OCI-LY7 (cell line): ENCODE data around the gene CMIP. TPM values are rescaled to one million over a fixed set of nuclear protein-coding genes. Genes with fewer than 3 reads are reported as not detected.

Source experiments
- BruUV-seq: library from RNA; stranded (reverse); fragments of 400-500 nt; replicated peaks from 2 replicates; lab custom pipeline; 2021; lab: Mats Ljungman, UMichigan
- CTCF ChIA-PET: fragments of 300-600 bp; sonication (Branson Sonifier 250); formaldehyde crosslinking; loops from one replicate; lab custom pipeline; 2022; ENCODE audit warnings: antibody characterized with exemption; ENCODE audit not compliant: unreplicated experiment; lab: Charles Lee
- POLR2A ChIA-PET: fragments of 300-600 bp; sonication (Branson Sonifier 250); formaldehyde crosslinking; loops from one replicate; lab custom pipeline; 2022; ENCODE audit warnings: antibody characterized with exemption; lab: Charles Lee
- DNase-seq: peaks from one replicate; pipeline ENCODE4 v3.0.0-alpha.2; 2015; ENCODE audit warnings: low spot score
- H2AFZ ChIP-seq: fragments of 200-600 bp; sonication (generic), shearing (Covaris generic); 2 replicates; pipeline ENCODE4 v1.6.1; 2014; ENCODE audit warnings: mild to moderate bottlenecking, antibody characterized with exemption, low read length, moderate library complexity
- H3K27ac ChIP-seq: fragments of 200-600 bp; sonication (generic); 2 replicates; pipeline ENCODE4 v1.5.1; 2014; ENCODE audit warnings: mixed run types, low read depth, mild to moderate bottlenecking, moderate library complexity, low read length, inconsistent platforms; ENCODE audit not compliant: poor library complexity, severe bottlenecking
- H3K36me3 ChIP-seq: fragments of 200-600 bp; sonication (generic); 2 replicates; pipeline ENCODE4 v1.6.1; 2014; ENCODE audit warnings: mild to moderate bottlenecking, antibody characterized with exemption, low read length, moderate library complexity, mixed read lengths; ENCODE audit not compliant: insufficient read depth
- H3K4me1 ChIP-seq: fragments of 200-600 bp; sonication (generic); 2 replicates; pipeline ENCODE4 v1.5.1; 2014; ENCODE audit warnings: mild to moderate bottlenecking, low read length; ENCODE audit not compliant: insufficient read depth, poor library complexity, severe bottlenecking
- H3K4me2 ChIP-seq: fragments of 200-600 bp; sonication (generic); 2 replicates; pipeline ENCODE4 v1.6.1; 2014; ENCODE audit warnings: mild to moderate bottlenecking, low read length
- H3K4me3 ChIP-seq: fragments of 200-600 bp; sonication (generic); 2 replicates; pipeline ENCODE4 v1.5.1; 2014; ENCODE audit warnings: mild to moderate bottlenecking, low read depth, low read length; ENCODE audit not compliant: poor library complexity, severe bottlenecking
- H3K79me2 ChIP-seq: fragments of 200-600 bp; sonication (generic); 2 replicates; pipeline ENCODE4 v1.6.1; 2016; ENCODE audit warnings: low read depth, mild to moderate bottlenecking, low read length, moderate library complexity, mixed read lengths; ENCODE audit not compliant: insufficient read depth
- H3K9me2 ChIP-seq: fragments of 200-600 bp; sonication (generic); 2 replicates; pipeline ENCODE4 v1.6.1; 2016; ENCODE audit warnings: mild to moderate bottlenecking, low read length, mixed read lengths; ENCODE audit not compliant: insufficient read depth
- H3K9me3 ChIP-seq: fragments of 200-600 bp; sonication (generic); 2 replicates; pipeline ENCODE4 v1.6.1; 2014; ENCODE audit warnings: mild to moderate bottlenecking, mixed run types, low read length, mixed read lengths
- H4K20me1 ChIP-seq: fragments of 200-600 bp; sonication (generic); 2 replicates; pipeline ENCODE4 v1.6.1; 2014; ENCODE audit warnings: mild to moderate bottlenecking, antibody characterized with exemption, low read length, moderate library complexity, mixed read lengths; ENCODE audit not compliant: insufficient read depth
- CTCF ChIP-seq: fragments of 200-600 bp; sonication (generic); conservative IDR thresholded peaks from 2 replicates; pipeline ENCODE4 v1.5.1; 2014; ENCODE audit warnings: mild to moderate bottlenecking, antibody characterized with exemption, low read length, moderate library complexity, mixed read lengths
- EZH2phosphoT487 ChIP-seq: fragments of 200-600 bp; sonication (generic); IDR thresholded peaks from 2 replicates; pipeline ENCODE4 v1.6.1; 2018; ENCODE audit warnings: low read depth, borderline replicate concordance, mild to moderate bottlenecking, mixed run types, antibody characterized with exemption, low read length, moderate library complexity, mixed read lengths
- intact Hi-C: fragments of 100-400 bp; cut with micrococcal nuclease; formaldehyde crosslinking; loops from one replicate; pipeline ENCODE4 v1.10.0; 2022; ENCODE audit not compliant: unreplicated experiment
- total RNA-seq, 2 experiments: library from RNA; depleted of rRNA in 1 of 2; stranded (reverse); fragments of >200 nt in 1 of 2; shearing (Covaris generic) in 1 of 2; gene quantifications; 2 replicates each; pipeline ENCODE4 v1.2.3, GENCODE V29; 2014 to 2022

Gene CMIP
- total RNA-seq, 2 experiments from 2014 or later: 15.4 to 70.3 TPM

GRCh38 chr16:81515281-81515680 is 70.7 kb downstream of the CMIP start:
- H4K20me1 ChIP-seq: peaks cover 5% of the 10 kb centered on the region
- no TSS peak for BruUV-seq
- POLR2A ChIA-PET: no interaction called here
- CTCF ChIA-PET: no interaction called here
- peaks cover 11% of the 10 kb centered on the region for H3K36me3 ChIP-seq
- TF ChIP-seq CTCF (no peak), EZH2phosphoT487 (no peak)
- H3K9me2 ChIP-seq: no peaks in the 10 kb centered on the region
- H3K4me3 ChIP-seq: no peak overlapping the region
- H3K9me3 ChIP-seq: no peaks in the 10 kb centered on the region
- peaks cover 45% of the 10 kb centered on the region for H3K4me1 ChIP-seq
- DNase-seq: no peak
- peaks cover 8% of the 10 kb centered on the region; the same call in 1 of the 2 replicates for H3K79me2 ChIP-seq
- H2AFZ ChIP-seq: no peak overlapping the region
- no peak overlapping the region for H3K27ac ChIP-seq
- intact Hi-C loops: no loop called here
- no peak overlapping the region for H3K4me2 ChIP-seq

GRCh38 chr16:81515721-81516120 is 71.1 kb downstream of the CMIP start:
- no peak overlapping the region for H3K4me3 ChIP-seq
- peaks cover 50% of the 10 kb centered on the region for H3K4me1 ChIP-seq
- POLR2A ChIA-PET: no interaction called here
- DNase-seq: no peak
- peaks cover 11% of the 10 kb centered on the region for H3K36me3 ChIP-seq
- peaks cover 9% of the 10 kb centered on the region for H4K20me1 ChIP-seq
- BruUV-seq: no TSS peak
- no peak overlapping the region for H2AFZ ChIP-seq
- CTCF ChIA-PET: no interaction called here
- TF ChIP-seq CTCF (no peak), EZH2phosphoT487 (no peak)
- peaks cover 13% of the 10 kb centered on the region; the same call in 1 of the 2 replicates for H3K79me2 ChIP-seq
- intact Hi-C loops: no loop called here
- H3K4me2 ChIP-seq: no peak overlapping the region
- no peaks in the 10 kb centered on the region for H3K9me2 ChIP-seq
- H3K27ac ChIP-seq: no peak overlapping the region
- no peaks in the 10 kb centered on the region for H3K9me3 ChIP-seq

GRCh38 chr16:81516478-81517149 is 72.0 kb downstream of the CMIP start:
- H3K4me3 ChIP-seq: no peak overlapping the region
- no peak for TF ChIP-seq CTCF
- no peak for TF ChIP-seq EZH2phosphoT487
- intact Hi-C loops: no loop called here
- no peak for DNase-seq
- peaks cover 11% of the 10 kb centered on the region for H3K36me3 ChIP-seq
- ChIA-PET POLR2A (interaction anchor here (1.2 kb wide), 1 partner anchor 11 kb away, joined by 3 read pairs; no protein-coding TSS in a partner anchor), CTCF (no interaction called here)
- peaks cover 15% of the 10 kb centered on the region for H4K20me1 ChIP-seq
- H3K4me1 ChIP-seq: peaks cover 59% of the 10 kb centered on the region
- H3K4me2 ChIP-seq: no peak overlapping the region
- H2AFZ ChIP-seq: no peak overlapping the region
- no peaks in the 10 kb centered on the region for H3K9me2 ChIP-seq
- no peaks in the 10 kb centered on the region for H3K9me3 ChIP-seq
- H3K27ac ChIP-seq: no peak overlapping the region
- peaks cover 14% of the 10 kb centered on the region; the same call in 1 of the 2 replicates for H3K79me2 ChIP-seq
- BruUV-seq: no TSS peak
